ENCODE measurements around the gene IQSEC1. TPM values are rescaled to one million over a fixed set of nuclear protein-coding genes. Genes with fewer than 3 reads are reported as not detected.

IQSEC1 gene
- total and polyA plus RNA-seq, 9 of the 15 experiments (the other 6 are each of a cell fraction or from before 2014, with no cell fraction given): 0.56 to 39.0 (median 6.8) TPM

DNA sequence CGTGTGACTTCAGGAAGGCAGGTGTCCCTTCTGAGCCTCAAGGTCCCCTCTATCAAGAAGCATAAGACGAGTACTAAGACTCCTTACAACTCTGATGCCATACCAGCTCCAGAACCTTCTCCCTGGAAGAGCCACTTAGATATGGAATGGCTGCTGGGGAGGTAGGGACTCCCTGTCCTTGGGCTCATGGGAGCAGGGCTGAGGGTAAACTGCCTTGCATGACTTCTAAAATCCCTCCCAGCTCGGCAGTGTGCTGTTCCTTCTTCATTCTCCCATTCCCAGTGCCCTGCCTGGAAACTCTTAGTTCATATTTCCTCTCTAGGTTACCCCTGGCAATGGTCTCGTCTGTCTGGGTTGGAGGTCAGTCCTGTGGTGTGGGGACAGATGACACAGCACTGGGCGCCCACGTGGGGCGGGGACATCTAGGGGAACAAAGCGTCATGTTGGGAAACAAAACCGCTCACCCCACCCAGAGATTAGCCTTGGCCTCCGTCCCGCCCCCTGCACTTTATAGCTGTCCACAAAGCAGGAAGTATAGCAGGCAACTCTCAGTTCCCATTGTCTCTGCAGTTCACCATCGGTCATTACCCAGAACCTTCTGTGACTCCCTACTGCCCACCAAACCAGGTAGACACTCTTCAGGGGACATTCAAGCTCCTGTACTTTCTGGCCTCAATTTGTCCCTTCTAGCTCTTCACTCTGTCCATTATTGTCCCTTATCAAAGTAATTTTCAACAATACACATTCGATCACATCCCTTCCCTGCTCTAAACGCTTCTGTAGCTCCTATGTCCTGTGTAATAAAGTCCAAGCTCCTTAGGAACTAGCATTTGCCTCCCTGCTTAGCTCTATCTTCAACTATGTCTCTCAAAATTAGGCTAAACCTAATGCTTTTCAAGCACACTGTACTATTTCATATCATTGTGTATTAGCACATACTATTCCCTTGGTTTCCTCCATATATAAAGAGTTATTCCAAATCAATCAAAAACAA is 73.8 kb downstream of the IQSEC1 start (continued):
- TF ChIP-seq, protein P1, sequence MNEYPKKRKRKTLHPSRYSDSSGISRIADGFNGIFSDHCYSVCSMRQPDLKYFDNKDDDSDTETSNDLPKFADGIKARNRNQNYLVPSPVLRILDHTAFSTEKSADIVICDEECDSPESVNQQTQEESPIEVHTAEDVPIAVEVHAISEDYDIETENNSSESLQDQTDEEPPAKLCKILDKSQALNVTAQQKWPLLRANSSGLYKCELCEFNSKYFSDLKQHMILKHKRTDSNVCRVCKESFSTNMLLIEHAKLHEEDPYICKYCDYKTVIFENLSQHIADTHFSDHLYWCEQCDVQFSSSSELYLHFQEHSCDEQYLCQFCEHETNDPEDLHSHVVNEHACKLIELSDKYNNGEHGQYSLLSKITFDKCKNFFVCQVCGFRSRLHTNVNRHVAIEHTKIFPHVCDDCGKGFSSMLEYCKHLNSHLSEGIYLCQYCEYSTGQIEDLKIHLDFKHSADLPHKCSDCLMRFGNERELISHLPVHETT (CRISPR knock-in tag; conservative IDR thresholded peaks at IDR 0.05 in 1 of 2, IDR thresholded peaks at IDR 0.05 in 1 of 2): peak in 1 of 2 experiments; percentile 62; a peak in 1 of 4 replicates
- TF ChIP-seq ZC3H11A (IDR thresholded peaks at IDR 0.05; ENCODE audit: low read depth, low read length) (no peak; the same call in 1 of the 2 replicates), ZNF778 (CRISPR knock-in tag; IDR thresholded peaks at IDR 0.05) (no peak), ZKSCAN3 (CRISPR knock-in tag; IDR thresholded peaks at IDR 0.05) (no peak), SMARCB1 (IDR thresholded peaks at IDR 0.05; ENCODE audit: insufficient read length, low read depth) (no peak), GATAD2B (IDR thresholded peaks at IDR 0.05; ENCODE audit: borderline replicate concordance) (0 out of 2 replicates have a peak, but pooled peaks have one; percentile 28), GATAD2A (IDR thresholded peaks at IDR 0.05) (no peak), KLF10 (CRISPR knock-in tag; IDR thresholded peaks at IDR 0.05) (no peak), ZNF175 (CRISPR knock-in tag; IDR thresholded peaks at IDR 0.05; ENCODE audit: low read depth) (peak; percentile 69; the same call in 1 of the 2 replicates), NUFIP1 (IDR thresholded peaks at IDR 0.05; ENCODE audit: partially characterized antibody) (peak; percentile 89), KLF16 (IDR thresholded peaks at IDR 0.05) (no peak), ZFP36 (IDR thresholded peaks at IDR 0.05; ENCODE audit: low read depth, low read length, partially characterized antibody) (peak; percentile 88), FOSL1 (tag; conservative IDR thresholded peaks at IDR 0.05) (peak; percentile 83), CBX5 (IDR thresholded peaks at IDR 0.05; ENCODE audit: borderline replicate concordance, low read depth) (no peak), TAF1 (IDR thresholded peaks at IDR 0.05; ENCODE audit: control insufficient read depth, extremely low read depth, insufficient read depth, low read length, severe bottlenecking) (peak; percentile 63), FOXP1 (CRISPR knock-in tag; IDR thresholded peaks at IDR 0.05) (0 out of 2 replicates have a peak, but pooled peaks have one; percentile 30), PRMT5 (CRISPR knock-in tag; IDR thresholded peaks at IDR 0.05) (no peak), FOXA1 (IDR thresholded peaks at IDR 0.05; ENCODE audit: borderline replicate concordance) (no peak), TFAM (CRISPR knock-in tag; conservative IDR thresholded peaks at IDR 0.05) (no peak), HMG20A (CRISPR knock-in tag; conservative IDR thresholded peaks at IDR 0.05) (no peak), JUNB (CRISPR knock-in tag; conservative IDR thresholded peaks at IDR 0.05) (no peak), RBM15 (IDR thresholded peaks at IDR 0.05; ENCODE audit: insufficient read depth, low read length) (no peak), MTF1 (CRISPR knock-in tag; IDR thresholded peaks at IDR 0.05; ENCODE audit: borderline replicate concordance) (no peak), ERF (CRISPR knock-in tag; IDR thresholded peaks at IDR 0.05) (peak; percentile 60), BRD9 (IDR thresholded peaks at IDR 0.05; ENCODE audit: low read depth, partially characterized antibody) (peak; percentile 59), LEF1 (IDR thresholded peaks at IDR 0.05) (peak; percentile 67; the same call in 1 of the 2 replicates)
- TF ChIP-seq, protein P2, sequence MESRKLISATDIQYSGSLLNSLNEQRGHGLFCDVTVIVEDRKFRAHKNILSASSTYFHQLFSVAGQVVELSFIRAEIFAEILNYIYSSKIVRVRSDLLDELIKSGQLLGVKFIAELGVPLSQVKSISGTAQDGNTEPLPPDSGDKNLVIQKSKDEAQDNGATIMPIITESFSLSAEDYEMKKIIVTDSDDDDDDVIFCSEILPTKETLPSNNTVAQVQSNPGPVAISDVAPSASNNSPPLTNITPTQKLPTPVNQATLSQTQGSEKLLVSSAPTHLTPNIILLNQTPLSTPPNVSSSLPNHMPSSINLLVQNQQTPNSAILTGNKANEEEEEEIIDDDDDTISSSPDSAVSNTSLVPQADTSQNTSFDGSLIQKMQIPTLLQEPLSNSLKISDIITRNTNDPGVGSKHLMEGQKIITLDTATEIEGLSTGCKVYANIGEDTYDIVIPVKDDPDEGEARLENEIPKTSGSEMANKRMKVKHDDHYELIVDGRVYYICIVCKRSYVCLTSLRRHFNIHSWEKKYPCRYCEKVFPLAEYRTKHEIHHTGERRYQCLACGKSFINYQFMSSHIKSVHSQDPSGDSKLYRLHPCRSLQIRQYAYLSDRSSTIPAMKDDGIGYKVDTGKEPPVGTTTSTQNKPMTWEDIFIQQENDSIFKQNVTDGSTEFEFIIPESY (CRISPR knock-in tag; IDR thresholded peaks at IDR 0.05): 0 out of 2 replicates have a peak, but pooled peaks have one; percentile 29
